Measurements from ENCODE around the gene NPDC1.
A peak's percentile ranks its signal among the peaks of the same experiment; 100 is the strongest.

NPDC1 gene

DNA sequence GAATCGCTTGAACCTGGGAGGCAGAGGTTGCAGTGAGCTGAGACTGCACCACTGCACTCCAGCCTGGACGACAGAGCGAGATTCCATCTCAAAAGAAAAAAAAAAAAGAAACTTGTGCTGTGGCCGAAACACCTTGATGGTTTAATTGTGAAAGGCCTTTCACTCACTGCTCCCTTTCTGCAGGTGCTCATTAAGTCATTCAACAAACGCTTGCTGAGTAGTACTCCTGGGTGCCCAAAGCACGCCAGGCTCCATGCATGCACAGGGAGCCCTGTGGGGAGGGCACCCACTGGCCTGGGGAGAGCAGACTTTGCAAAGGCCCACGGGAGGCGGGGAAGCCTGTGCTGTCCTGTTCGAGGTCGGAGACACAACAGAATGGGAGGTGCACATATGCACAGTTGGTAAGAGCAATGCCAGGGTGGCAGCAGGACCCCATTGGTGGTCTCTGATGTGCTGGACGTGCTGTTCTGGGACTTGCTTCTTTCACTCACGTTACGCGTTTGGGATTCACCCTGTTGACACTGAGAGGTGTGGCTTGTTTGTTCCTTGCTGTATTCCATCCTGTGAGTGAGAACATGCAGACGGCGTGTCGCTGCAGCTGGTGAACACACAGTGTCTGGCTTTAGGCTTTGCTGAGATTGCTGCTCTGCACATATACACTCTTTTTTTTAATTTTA, 10.9 kb upstream of the NPDC1 start:
- DNase-seq (ENCODE audit: low spot score), result no peak

DNA sequence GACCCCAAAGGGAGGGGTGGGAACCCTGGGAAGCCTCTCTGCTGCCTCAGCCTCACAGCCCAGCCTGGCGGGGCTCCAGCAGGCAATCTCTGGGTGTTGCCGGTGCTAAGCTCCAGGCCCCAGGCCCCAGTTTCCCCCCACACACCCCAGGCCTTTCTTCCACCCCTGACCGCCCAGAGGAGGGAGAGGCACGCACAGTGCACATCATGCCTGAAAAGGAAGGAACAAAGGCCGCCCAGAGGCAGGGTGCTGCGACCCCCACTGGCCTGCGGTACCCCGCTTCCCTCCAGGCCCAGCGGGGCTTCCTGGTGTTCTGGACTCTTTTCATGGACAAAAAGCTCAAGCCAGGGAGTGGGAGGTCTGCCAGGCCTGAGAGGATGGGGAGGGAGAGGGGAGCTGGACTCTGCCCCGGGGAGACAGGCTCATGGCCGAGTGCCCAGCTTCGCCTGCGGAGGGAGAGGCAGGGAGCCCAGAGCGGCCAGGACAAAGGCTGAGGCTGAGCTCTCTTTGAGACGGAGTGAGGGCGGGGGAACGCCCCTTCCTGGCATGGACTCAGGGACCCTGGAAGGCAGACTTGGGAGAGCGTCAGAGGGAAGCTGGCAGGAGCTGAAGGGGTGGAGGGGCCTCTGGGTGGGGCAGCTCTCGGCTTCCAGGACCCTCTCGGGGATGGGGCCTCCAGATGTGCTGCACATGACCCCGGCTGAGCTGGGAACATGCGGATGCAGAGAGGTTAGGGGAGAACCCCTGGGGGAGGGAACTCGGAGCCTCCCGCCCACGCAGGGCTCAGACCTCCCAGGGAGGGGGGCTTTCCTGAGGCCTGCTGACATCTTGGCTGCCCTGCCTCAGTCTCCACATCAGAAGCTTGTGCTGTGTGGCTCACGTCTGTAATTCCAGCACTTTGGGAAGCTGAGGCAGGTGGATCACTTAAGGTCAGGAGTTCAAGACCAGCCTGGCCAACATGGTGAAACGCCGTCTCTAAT, 9.7 kb upstream of the NPDC1 start:
- peak; percentile 76 for DNase-seq (ENCODE audit: low spot score)

DNA sequence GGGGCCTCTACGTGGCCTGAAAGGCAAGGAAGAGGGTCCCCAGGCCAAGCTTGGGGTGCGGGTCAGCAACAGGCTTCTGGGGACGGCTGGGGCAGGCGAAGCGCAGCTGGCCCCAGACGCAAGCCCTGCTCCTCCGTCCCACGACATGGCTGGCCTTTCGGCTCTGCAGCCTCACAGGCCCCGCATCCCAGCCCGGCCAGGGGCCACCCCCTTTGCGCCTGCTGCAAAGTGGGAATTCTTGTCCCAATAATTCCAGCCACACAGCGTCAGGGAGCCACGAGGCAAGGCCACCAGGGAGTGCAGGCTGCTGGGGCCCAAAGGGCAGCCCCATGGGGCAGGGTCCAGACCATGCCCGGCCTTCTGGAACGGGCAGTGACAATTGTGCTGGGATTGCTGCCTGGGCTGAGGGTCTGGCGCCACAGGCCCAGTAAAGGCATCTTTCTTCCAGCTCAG, 9.0 kb upstream of the NPDC1 start:
- no peak for DNase-seq (ENCODE audit: low spot score)

DNA sequence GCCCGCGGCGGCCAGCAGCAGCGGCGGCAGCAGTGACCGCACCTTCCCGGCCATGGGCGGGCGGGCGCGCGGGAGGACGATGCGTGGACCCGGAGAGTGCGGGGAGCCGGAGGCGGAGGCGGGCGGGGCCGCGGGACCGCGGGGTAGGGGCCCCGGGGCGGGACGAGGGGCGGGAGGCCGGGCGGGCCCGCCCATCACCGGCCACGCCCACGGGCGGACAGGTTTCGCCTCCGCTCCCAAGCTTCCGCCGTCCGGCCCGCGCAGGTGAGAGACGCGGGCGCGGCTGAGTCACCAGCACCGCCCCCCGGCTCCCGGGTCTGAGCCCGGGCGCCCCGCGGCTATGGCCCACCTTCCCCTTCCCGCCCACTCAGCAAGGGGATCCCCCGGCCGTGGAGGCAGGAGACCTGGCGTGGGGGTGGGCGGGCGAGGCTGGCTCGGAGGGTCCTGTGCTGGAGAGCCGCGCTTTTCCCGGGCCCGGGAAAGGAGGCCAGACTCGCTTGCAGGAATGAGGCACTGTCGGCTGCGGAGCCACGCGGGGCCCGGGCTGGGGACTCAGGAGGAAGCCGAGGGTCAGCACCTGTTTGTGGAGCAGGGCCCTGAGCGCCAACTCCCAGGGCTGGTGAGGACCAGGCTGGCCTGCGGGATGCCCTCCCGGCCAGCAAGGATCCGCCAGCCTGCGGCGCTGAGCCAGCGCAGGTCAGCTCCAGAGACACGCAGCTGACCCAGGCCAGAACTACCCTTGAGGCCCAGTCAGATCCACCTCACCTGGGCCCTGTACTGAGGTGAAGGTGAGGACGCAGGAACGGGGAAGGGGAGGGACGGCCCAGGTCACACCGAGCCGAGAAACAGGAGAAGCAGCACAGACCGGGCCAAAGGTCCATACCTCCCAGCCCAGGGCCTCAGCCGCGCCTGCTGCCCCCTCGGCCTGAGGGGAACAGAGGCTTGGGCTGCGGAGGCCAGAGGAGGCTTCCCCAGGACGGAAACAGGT, 8.3 kb upstream of the NPDC1 start, which contains the start of gene ENTPD2:
ENTPD2 (minus strand) TSS at position 118 of the 988 bp plus-strand sequence; CDS start at position 54, 64 bp downstream.
- no peak for DNase-seq (ENCODE audit: low spot score)

DNA sequence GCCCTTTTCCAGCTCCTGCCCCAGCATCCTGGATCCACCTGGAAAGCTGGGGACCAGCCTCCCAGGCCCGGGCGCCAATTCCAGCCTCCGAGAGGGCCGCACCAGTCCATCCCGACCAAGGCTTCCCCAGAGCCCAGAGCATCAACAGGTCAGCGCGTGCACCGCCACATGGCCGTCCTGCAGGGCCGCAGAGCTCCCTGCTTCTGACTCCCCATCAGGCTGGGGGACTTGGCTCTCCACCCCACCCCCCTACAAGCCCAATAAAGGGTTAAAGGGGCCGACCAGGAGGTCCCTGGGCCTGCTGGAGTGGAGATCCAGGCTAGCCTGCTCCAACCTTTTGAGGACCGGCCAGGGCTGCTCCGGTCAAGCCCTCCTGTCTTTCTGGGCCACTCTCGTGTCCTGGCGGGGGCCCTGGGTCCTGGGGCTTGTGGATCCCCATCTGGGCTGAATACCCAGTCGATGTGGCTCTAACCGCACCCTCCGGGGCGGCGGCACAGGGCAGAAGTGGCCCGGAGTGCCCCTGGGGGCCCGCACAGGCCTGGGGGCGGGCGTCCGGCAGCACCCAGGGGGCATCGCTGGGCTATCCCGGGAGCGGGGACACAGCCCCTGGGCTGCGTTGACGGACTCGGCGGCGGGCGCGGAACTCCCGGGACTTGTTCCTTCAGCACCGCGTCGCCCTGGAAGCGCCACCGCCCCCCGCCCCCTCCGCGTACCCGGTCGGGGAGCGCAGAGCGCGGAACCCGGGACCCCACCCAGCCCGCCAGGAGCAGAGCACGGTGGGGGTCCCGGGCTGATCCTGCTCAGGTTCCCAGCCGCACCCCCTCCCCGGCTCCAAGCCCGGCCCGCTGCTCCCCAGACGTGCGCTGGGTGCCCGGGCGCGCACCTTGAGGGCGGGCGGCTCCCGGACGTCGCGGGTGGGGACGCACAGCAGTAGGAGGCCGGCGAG, 7.3 kb upstream of the NPDC1 start:
- no peak for DNase-seq (ENCODE audit: low spot score)

DNA sequence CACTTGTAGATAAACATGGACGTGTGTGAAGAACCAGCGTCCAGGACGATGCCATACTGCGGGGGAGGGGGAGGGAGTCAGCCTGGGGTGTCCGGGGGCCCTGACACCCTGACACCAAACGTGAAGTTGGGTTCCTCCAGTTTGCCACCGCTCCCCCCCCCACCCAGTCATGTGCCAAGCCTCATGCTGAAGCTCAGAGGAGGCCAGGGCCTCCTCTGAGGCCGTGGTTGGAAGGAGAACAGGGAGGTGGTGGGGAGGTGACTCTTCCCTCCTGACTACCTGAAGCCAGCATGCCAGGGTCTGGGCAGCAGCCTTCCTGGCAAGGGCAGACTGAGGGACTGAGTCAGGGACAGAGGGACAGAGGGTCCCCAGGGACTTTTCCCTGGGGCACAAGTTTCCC, 6.3 kb upstream of the NPDC1 start:
- DNase-seq (ENCODE audit: low spot score), result no peak

DNA sequence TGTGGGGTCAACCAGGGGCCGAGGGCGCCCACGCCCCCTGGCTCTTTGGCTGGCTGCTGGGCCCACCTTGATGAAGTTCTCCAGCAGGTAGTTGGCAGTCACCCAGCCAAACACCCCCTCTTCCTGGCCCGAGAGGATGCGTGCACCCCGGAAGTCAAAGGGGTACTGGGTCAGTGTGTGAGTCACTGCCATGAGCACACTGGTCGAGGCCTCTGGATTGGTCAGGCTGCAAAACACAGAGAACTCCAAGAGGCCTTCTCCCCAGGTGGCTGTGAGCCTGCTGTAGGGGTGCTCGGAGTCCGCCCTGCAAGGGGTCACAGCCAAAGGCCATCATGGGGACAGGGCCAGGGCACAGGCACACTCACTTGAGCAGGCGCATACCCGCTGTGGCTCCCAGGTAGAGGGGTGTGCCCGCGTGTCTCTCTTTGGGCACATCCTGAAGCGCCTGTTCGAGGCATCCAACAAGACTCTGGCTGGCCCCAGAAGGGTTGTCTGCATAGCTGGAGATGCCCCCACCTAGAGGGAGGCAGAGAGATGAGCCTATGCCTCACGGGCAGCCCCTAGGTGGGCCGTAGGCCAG, 5.3 kb upstream of the NPDC1 start:
- DNase-seq (ENCODE audit: low spot score), result no peak

DNA sequence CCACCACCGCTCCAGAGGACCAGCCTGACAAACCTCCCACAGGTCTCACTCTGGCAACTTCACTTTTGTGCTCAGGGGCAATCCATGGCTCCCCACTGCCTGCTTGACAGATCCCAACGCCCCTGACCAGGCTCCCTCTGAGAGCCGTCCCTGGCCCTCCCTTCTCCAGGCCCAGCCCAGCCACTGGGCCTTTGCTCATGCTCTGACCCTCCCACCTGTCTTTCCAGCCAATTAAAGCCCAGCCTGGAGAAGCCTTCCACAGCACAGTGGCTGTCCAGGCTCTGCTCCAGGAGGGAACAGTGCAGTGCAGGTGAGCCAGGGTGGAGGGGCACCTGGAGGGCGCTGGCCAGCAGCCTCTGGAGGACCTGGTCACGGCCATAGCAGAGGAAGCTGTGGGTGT, 4.6 kb upstream of the NPDC1 start:
- DNase-seq (ENCODE audit: low spot score), result no peak

DNA sequence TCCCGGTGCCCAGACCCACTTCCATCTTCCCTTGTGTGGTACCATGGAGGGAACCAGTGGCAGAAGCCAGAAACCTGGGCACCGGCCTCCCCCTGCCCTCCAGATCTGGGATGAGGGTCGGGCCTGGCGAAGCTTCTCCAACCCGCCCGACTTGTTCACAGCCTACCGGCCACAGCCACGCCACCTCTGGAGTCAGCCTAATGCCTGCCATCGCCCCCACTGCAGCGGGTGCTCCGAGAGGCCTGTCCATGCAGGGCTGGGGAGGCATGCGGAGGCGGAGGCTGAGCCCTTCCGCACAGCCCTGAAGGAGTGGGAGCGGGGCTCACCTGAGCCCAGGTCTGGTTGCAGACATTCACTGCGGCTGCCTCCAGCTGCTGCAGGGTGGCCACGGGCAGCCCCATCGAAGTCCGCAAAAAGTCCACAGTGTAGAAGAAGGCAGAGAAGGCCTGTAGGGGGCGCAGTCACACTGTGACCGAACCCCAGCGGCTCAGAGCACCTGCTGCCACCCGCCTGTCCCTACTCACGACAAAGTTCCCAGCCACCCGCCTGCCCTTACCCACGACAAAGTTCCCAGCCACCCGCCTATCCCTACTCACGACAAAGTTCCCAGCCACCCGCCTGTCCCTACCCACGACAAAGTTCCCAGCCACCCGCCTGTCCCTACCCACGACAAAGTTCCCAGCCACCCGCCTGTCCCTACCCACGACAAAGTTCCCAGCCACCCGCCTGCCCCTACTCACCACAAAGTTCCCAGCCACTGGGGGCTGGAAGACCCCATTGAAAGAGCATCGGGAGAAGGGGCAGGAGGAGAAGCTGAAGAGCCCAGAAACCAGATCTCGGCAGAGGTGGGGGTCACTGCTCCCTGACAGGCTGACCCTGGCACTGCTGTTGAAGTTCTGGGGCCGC, 3.8 kb upstream of the NPDC1 start:
- peak; percentile 69 for DNase-seq (ENCODE audit: low spot score)

DNA sequence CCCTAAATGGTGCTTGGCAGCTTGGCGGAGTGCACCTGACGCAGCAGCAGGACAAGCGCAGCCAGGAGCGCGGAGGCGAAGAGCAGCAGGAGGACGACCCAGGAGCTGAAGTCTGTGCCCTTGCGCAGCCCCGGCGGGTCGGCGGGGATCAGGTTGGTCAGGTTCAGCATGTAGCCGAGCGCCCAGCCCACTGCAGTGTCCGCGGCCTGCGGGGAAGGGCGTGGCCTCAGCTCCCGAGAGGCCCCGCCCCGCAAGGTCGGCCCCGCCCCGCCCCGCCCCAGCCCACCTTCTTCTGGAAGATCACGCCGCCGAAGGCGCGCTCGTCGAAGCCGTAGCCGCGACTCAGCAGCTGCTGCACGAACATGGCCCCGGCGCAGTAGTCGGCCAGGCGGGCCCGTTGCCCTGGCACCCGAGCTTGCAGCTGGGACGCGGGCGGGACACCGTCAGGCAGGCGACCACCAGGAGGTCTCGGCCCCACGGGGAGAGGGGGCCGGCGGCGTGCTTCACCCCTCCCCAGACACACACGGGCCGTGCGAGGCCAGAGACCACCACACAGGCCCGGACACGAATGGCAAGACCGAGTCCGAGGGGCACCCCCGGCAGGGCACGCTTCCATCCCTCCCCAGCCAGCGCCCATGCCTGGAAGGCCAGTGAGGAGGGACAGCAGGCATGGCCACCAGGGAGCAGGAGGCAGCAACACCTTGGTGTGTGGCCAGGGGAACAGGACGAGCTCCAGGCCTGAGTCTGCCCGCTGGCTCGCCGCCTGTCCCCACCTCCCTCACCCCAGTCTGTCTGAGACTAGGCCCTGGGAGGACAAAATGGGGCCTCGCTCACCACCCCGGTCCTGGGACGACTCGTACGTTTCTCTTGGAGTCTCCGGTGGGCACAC, 2.9 kb upstream of the NPDC1 start:
- peak; percentile 77 for DNase-seq (ENCODE audit: low spot score)

DNA sequence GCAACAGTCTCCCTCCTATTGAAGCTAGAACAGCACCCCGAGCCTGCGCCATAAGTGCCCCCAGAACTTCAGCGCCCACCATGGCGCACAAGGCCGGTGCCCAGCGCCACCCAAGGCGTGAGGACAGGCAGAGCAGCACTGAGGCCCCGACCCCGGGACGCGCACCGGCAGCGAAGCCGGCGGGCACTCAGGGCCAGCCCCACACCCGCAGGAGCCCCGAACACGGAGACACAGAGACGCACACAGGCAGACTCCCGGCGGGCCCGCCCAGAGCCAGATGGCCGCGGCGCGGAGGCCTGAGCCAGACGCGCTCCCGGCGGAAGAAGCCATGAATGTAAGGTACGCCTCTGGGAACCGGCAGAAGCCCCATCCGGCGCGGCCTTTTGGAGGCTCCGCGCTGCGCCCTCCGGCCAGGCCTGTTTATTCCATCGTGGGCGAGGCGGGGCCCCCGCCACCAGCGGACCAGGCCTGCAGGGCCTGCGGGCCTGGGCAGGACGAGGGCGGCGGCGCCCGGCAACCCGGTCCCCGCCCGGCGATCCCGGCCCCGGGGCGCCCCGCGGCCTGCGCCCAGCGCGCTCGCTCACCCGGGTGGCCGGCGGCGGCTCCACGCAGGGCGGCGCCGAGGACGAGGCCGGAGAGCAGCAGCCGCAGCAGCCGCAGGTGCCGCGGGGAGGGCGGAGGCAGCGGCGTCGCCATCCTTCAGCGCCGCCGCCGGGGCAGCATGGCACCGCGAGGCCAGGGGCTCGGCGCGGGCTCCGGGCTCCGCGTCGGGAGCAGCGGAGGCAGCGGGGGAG, 486 bp downstream of the NPDC1 start:
- DNase-seq (ENCODE audit: low spot score), result peak; percentile 62

DNA sequence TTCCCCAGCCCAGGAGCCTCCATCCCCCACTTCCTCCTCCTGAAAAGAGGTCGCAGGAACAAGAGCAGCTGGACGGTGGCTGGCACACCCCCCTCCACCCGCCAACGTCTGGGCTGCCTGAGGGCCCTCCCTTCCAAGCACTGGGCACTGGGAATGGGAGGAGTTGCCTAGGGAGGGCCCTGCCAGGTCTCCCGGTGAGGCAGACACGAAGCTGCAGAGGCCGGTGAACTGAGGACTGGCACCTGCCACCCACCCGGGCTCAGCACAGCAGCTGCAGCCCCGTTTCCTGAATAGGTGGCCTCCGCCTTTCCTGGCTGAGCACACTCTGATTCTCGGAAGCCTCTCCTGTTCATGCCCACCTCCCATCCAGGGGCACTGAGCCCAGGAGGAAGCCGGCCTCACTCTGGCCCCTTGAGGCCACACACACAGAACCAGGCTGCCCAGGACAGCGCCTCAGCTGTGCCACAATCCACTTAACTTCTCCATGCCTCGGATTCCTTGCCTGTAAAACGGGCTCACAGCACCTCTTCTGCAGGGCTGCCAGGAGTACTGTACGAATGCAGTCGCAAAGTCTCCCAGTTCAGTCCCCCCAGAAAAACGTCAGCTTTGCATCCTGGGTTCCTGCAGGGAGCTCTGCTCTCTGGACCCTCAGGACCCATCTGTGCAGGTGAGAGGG, 1.3 kb downstream of the NPDC1 start:
- no peak for DNase-seq (ENCODE audit: low spot score)

DNA sequence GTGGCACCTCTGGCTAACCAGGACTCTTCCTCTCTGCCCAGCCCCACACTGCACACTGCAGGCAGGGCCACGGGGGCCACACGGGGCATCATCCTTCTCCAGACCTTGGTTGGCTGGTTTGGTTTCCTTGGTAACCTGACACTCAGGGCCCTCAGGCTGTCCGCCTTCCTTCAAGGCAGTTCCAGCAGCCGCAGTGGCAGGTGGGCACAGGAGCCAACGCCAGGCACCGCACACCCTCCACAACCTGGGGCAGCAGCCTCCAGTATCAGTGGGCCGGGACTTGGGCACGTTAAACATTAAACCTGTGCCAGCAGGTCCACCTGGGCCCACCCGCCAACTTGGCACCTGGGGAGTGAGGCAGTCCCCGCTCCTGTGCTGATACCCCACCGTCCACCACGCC, 1.9 kb downstream of the NPDC1 start:
- DNase-seq (ENCODE audit: low spot score), result no peak

DNA sequence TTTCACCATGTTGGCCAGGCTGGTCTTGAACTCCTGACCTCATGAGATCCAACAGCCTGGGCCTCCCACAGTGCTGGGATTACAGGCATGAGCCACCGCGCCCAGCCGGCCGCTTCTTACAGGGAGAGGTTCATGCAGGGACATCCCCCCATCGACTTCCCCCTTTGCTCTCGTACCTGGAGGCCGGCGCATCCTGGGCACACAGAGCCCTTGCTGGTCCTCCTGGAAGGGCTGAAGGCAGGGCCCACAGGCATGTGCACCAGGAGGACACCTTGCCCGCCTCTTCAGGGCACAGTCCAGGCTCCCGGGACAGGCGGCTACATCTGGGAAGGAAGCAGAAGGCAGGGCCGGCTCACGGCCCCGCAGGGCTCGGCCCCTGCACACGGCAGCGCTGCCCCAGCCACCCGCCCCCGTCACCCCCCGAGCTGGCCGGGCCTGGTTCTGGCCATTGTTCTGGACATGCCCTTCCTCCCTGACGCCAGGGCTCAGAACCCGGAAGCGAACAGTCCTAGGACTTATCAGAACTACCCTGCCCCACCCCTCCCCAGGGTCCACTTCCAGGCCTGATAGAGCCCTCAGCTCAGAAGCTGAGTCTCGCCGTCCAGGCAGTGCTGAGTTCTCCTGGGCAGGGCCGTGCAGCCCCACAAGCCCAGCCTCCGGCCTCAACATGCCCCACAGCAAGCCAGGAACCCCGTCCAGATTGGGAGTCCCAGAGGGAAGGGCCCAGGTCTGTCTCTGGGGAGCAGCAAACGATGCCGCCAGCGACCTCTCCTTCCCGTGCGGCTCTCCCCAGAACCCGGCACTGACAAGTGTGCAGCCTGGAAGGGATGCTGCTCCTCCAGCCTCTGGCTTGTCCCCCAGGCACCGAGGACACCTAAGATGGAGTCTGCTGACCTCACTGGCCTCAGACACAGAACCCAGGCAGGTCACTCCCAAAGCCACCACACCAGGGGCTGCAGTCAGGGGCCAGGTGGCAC, 2.9 kb downstream of the NPDC1 start:
- DNase-seq (ENCODE audit: low spot score), result no peak

DNA sequence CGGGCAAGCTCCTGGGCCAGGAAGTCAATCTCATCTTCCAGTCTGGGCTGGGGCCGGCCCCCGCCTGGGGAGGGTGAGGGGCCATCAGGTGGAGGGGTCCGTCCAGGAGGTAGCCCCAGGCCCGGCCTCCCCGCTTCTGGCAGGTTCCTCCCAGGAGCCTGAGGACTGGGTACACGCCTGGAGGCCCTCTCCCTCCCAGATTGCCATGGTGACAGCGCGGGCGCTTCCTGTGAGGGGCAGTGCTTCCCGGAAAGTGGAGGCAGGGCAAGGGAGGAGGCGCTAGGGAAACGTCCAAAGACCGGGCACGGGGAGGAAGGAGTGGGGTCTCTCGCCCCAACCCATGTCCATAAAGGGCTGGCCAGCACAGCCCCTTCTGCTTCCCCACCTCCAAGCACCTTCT, 4.9 kb downstream of the NPDC1 start:
- no peak for DNase-seq (ENCODE audit: low spot score)

DNA sequence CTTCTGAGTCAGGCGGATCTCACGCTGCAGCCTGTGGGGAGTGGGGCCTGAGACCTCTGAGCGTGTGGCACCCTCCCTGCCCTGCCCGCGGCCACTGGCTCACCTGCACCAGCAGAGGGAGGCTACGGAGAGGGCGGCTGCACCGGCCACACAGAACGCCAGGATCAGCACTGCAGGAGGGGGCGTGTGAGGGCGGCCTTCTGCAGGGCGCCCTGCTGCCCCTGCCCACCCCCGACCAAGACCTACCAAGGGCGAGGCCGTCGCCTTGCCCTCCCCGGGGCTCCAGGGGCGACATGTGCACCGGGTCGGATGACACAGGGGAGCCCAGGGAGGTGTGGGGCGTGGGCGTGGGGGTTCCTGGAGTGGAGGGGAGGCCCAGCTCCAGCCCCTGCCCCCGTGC, 5.4 kb downstream of the NPDC1 start:
- DNase-seq (ENCODE audit: low spot score), result no peak
